GM18520 (cell line): ENCODE results near the gene ZYX.

Experiments
- ATAC-seq: cut with Tn5 transposase; IDR thresholded peaks from one replicate; pipeline ENCODE4 v1.9.1; 2021; ENCODE audit not compliant: unreplicated experiment

ZYX gene

DNA sequence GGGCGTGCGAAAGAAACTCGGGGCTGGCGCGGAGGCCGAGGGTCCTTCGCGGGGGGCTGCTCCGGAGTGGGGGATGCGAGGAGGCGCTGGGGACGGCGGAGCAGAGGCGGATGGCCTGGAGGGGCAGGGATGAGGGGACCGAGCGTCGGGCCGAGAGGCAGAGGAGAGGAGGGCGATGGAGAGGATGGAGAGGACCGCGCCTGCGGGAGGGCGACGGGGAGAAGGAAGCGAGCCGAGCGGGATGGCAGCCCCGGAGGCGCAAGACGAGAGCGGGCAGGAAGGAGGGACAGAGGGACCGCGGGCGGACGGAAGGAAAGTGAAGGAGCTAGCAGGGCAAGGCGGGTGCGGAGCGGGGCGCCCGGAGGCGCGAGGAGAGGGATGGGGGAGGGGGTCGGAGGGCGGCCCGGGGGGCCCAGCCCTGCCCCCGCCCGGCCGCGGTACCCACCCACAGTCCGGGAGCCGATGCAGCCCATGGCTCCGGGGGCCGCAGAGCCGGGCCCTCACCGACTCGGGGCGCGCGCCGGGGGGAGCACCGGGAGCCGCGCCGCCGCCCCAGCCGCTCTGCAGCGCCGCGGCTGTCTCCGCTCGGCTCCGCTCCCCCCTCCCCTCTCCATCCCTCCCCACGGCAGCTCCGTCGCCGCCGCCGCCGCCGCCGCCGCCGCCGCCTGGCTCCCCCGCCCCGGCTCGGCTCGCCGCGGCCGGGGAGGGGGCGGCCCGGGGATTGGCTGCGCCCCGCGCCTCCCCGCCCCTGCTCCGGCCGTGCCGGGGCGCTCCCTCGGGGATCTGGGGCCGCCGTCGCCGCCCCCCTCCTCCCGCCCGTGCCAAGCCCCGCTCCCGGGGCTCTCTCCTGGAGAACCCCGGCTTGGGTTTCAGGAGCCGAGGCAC lies 18.8 kb upstream of the ZYX start, which contains the start of gene FAM131B:
Gene FAM131B (minus strand): TSS at position 583 of the 885 bp plus-strand sequence. CDS start 110 bp downstream, at position 473.
- ATAC-seq: no peak

DNA sequence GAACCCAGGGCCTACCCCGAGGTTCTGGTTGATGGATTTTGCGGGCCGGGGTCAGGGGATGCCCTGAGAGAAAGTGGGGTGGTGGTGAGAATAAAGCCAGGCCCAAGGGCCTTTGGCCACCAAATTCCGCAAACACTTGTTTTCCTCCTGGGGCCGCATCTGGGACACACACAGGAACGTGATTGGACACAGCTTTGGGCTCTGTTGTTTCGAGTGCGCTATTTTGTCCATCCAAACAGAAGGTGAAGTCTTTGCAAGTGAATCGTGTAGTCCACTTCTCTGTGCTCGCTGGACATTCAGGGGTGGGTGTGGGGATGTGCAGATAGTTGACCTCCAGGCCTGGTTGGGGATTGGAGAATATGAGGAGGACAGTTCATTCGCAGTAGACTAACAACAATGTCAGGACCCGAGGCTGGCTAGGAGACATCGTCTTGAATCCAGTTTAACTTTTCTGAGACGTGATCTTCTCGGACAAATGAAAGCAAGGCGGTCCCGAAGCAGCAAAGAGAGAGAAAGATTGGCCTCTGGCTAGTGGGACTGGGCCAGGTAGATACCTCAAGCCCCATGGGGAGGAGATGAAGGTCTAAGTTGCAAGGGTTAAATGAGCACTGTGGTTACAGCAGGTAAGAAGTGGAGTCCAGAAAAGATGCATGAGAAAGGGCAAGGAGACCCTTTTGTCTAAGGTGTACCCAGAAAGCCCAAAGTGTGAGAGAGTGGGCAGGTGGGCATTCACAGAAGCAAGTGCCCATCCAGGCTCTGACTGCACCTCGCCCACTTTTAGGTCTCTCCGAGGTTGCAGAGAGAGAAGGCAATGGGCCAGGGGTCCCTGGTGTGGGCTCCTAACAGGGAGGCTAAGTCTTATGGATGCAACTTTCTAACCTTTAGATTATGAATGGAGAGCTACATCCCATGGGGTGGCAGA lies 17.9 kb upstream of the ZYX start:
- no peak for ATAC-seq

DNA sequence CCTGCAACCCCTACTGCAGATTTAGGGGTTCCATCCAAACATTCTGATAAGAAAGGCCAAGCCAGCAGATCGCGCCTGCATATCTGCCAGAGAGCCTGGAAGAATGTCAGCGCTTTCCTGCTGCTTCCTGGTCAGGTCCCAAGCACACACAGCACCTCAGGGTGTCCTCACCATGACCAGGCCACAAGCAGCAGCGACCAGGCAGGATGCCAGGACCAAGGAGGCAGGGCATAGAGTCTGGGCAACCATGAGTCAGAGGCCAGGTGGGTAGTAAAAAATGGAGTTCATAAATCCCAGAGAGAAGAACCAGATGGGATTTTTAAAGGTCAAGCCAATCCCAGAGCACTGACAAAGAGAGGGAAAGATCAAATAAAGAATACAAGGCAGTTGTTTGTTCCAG lies 13.2 kb upstream of the ZYX start:
- no peak for ATAC-seq

DNA sequence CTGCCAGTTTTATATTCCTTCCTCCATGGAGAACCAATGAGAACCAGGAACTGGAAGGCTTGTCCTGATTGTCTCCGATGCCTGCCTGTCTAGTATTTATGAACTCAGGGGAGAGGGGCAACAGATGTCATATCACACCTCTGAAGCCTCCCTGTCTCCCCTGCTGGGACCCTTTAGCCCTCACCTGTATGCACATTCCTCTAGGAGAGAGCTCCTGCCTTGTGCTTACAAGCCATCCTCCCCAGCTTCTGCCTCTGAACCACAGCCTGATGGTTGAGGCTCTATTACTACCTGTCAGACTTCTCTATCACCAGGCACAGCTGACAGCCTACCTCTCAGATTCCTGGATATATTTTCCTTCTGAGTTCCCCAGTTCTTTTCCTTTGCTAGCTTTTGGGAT lies 12.8 kb upstream of the ZYX start:
- ATAC-seq: no peak

DNA sequence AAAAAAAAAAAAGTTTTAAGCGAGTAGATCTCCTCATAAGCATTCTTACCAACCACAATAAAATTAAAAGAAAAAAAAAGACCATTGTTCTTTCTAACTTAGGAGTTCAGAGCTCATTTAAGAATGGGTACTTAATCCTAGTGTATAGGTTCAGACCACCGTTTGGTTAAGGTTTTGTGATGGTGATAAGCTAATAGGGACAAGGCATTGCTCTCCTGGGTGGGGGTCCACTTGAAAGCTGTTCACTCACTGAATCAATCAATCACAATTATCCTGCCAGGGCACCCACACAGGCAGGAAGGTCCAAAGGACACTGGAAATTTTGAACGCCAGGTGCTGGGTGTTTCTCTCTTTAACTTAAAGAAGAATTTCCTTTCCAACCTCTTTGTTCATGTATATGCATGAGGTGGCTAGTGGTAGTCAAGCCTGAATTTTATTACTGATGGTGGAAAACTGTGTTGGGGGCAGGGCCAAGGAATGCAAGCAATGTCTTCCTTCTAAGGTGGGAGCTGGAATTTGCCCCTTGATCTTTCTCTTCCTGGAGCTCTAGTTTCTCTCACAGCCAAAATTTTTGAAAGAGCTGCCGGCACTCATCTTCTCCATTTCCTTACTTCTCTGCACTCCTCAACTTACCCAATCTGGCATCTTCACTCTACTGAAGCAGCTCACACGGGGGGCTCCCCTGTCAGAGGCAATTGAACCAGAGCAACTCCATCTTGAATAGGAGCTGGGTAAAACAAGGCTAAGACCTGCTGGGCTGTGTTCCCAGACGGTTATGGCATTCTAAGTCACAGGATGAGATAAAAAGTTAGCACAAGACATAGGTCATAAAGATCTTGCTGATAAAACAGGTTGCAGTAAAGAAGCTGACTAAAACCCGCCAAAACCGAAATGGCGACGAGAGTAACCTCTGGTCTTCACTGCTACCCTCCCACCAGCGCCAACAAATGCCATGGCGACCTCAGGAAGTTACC lies 11.2 kb upstream of the ZYX start:
- ATAC-seq: no peak

DNA sequence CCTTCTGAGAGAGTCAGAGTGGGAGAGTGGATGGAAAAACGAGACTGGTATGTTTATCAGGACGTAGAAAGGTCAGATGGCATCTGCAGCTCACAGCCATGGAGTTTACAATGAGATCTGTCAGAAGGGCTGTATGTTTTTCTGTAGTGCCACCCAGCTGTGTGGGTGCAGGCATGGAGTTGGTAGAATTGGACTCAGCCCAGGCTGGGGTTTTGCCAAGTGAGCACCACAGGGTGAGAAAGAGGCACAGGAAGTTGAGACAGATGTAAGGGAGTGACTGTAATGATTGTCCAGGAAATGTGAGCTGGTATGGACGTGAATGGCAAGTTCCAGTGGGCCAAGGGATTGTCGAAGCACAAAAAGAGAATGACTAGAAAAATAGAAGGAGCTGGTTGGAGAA lies 9.1 kb upstream of the ZYX start:
- ATAC-seq: no peak

DNA sequence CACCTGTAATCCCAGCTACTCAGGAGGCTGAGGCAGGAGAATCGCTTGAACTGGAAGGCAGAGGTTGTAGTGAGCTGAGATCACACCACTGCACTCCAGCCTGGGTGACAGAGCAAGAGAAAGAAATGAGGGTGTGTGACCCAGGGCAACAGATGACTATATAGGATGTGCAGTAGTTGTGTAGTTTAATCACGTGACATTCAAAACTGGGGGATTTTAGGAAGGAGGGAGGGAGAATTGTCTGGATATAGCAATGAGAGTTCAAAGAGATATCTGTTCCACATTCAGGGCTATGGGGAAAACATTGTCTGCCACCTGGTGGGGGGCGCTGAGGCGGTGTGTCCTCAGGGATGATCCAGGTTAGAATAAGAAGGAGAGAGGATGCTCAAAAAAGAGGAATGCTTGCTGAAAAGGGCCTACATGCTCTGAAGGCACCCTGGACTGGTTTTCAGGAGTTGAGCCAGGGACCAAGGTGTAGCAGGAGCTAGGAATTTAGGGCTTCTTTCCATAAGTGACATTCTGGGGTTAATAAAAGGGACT lies 7.8 kb upstream of the ZYX start:
- ATAC-seq: no peak

DNA sequence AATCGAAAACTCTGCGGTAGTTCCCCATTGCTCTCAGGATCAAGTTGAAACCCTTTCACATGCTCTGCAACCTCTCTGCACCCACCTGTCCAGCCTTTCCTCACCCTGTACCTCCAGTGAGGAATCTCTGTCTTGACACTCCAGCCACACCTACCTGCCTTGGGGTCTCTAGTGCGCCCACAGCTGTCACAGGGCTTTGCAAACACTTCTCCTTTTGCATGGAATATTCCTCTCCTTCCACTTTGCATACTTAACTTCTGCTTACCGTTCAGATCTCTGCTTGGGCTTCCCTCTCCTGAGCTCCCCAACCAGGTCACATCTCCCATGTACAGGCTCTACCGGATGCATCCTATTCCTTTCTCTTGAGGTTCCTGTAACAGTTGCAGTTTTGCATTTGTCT lies 6.6 kb upstream of the ZYX start:
- no peak for ATAC-seq

DNA sequence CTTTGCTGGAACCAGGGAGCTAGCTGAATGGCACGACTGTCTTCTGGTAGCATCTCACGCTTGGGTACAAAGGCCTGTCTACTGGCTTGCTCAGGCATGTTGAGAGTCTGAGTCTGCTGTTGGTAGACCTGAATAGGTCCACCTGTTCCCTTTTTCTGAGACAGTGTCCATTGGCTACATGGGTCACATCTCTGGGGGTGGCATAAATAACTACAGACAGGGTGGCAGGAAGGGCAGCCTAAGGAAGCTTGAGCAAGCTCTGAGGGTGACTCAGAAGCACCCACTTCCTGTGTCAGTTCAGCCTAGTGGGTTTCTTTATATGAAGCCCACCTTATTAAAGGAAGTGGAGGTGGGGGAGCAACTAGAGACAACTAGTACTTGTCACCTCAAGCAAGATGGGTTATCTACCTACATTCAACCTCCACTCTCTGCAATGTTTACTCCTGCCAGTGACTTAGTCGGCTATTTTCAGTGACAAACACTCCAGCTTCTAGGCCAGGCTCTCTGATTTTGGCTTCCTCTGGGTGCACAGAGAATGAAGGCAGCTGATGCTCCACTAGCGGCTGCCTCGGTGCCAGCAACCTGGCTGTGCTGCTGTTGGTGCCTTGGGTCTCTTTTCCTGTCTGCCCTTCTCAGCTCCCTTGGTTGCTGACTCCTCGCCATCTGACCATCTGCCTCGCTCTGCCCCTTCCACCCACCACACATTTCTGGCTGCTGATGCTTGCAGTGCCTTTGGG lies 5.7 kb upstream of the ZYX start:
- ATAC-seq: no peak

DNA sequence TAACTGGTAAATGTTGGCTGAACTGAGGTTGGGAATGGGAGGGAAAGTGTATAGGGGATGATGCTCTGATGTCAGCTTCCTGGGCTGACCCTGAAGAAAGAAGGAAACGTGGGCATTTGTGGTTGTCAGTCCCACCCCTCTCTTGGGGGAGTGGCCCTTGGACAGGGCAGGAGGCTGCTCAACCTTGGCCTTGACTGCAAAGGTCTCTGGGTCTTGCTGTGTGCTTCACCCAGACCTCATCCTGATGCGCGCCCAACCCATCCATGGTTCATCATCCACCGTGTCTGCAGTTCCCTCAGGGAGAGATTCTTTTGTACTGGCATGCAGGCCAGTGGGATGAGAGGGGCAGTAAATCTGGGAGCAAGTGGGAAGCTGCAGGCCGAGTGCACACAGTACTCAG lies 4.7 kb upstream of the ZYX start:
- no peak for ATAC-seq

DNA sequence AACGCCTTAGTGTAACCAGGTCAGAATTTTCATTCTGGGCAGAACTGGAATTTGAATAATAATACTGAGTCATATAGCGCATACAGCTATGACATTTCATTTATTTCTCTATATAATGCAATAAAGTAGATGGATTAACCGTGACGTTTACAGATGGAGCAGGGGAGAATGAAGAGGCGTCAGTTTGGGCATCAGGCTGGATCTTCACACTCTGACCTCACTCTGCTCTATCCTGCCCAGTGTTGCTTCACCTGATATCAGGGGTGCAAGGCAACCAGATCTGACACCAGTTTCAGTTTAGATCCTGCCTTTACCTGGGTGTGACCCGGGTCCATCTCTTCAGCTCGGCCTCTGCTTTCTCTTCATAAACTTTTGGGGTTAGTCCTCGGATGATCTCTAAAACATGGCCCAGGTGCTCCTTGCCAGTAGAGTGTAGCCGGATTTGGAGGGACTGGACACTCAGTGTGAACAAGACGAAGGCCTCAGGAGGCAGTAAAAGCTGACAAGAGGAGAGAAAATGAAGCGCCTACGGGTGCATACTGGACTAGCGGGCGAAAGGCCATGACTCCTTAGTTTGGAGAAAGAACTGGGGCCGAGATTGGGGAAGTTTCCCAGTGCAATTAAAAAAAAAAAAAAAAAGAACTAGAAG lies 1.4 kb upstream of the ZYX start:
- ATAC-seq: peak; percentile 2

DNA sequence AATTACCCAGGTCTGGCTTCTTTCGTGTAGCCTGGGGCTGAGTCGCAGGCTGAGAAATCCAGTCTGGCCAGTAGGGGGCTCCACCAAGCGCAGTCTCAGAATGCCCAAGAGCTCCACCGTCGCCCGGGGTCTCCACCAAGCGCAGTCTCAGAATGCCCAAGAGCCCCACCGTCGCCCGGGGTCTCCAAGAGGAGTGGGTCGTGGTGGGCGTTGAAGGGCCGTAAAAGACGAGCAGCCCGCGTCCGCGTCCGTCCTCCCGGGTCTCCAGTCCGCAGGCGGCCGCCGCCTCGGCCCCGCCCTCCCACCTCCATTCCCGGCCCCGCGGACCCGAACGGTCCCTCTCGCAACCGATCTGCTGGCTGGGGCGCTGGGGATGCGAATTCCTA lies 892 bp upstream of the ZYX start:
- peak; percentile 39 for ATAC-seq

DNA sequence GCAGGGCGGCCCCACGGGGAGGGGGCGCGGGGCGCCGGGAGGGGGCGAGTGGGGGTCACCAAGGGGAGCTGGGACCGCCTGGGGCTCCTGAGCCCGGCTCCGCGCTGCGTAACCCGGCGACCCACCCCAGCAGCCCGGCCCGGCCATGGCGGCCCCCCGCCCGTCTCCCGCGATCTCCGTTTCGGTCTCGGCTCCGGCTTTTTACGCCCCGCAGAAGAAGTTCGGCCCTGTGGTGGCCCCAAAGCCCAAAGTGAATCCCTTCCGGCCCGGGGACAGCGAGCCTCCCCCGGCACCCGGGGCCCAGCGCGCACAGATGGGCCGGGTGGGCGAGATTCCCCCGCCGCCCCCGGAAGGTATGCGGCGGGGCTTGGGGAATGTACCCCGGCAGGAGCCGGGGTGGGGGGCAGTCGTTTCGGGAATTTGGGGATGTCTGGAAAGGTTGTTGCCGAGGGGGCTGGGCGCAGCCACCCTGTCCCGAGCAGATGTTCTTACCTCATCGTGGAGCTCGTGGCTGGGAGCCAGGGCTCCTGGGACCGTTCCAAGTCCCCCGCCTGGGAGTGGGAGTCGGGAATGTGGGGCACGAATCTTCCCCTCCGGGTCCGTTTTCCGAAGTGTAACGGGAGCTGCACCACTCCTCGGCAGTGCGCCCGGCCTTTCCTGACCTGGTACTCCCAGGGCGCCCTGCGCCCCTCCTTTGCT lies 431 bp downstream of the ZYX start:
- ATAC-seq: peak; percentile 4

DNA sequence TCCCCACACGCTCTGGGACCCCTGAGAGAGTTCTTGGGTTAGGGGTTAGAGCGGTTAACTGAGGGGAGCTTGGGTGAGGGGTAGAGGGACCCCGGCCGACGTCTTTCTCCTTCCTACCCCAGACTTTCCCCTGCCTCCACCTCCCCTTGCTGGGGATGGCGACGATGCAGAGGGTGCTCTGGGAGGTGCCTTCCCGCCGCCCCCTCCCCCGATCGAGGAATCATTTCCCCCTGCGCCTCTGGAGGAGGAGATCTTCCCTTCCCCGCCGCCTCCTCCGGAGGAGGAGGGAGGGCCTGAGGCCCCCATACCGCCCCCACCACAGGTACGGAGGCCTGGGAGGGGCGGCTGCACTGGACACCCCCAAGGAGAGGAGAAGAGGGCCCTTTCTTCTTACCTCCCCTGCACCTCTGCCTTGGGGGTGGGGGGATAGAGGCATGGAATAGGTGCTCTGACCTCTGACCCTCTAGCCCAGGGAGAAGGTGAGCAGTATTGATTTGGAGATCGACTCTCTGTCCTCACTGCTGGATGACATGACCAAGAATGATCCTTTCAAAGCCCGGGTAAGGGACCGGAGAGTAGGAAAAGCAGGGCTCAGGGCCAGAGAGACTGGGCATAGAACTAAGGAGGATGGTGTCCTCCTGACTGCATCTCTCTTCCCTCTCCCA lies 1.1 kb downstream of the ZYX start:
- ATAC-seq: no peak

DNA sequence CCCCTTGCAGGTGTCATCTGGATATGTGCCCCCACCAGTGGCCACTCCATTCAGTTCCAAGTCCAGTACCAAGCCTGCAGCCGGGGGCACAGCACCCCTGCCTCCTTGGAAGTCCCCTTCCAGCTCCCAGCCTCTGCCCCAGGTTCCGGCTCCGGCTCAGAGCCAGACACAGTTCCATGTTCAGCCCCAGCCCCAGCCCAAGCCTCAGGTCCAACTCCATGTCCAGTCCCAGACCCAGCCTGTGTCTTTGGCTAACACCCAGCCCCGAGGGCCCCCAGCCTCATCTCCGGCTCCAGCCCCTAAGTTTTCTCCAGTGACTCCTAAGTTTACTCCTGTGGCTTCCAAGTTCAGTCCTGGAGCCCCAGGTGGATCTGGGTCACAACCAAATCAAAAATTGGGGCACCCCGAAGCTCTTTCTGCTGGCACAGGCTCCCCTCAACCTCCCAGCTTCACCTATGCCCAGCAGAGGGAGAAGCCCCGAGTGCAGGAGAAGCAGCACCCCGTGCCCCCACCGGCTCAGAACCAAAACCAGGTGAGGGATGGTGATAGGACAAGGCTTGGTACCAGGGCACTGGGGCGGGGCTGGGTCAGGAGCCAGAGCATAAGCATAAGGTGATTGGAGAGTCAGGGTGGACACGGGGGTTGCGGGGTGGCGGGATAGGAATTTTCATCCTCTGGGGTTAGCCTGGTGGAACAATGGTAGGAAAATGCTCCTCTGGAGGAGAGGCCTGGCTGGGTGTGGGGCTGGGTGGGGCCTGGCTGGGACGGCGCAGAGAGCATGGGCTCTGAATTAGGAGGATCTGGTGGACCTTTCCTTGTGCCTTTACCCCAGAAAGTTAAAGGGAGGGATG lies 1.9 kb downstream of the ZYX start:
- ATAC-seq: no peak

DNA sequence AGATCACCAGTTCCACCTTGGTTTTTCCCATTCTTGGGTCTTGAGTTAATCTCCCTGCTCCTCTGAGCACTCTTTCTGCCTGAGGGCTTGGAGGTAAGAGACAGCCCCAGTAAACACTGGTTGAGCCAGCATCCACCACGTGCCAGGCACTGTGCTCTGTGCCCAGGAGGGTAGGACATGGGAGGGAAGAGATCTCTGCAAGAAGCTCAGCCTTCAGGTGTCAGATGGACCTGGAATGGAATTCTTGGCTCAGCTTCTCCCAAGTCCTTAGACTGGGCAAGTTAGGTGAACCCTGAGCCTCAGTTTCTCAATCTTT lies 2.5 kb downstream of the ZYX start:
- ATAC-seq: no peak

DNA sequence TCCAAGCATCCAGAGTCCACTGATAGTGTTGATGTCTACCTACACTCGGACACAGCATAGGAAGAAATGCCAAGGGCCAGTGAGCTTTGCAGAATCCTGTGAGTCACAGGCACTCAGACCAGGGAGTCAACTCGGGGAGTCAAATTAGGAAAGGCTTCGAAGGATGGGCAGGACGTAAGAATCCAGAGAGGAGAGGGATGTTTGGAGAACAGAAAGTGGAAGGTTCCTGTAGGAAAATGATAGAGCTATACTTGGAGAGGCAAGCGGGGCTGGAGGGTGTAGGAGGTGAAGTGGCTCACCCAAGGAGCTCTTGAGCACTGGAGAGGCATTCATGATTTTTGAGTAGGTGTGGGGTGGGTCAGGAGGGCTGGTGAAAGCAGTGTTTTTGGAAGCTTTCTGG lies 3.0 kb downstream of the ZYX start:
- no peak for ATAC-seq
